DMS53 treated with DMSO at 0.1 percent for 48 hours (cell line): ENCODE data around the gene BCKDK.

Experiments
- DNase-seq: peaks from one replicate; lab custom pipeline; 2025; ENCODE audit not compliant: unreplicated experiment; lab: John Stamatoyannopoulos, UW

Gene BCKDK

DNA sequence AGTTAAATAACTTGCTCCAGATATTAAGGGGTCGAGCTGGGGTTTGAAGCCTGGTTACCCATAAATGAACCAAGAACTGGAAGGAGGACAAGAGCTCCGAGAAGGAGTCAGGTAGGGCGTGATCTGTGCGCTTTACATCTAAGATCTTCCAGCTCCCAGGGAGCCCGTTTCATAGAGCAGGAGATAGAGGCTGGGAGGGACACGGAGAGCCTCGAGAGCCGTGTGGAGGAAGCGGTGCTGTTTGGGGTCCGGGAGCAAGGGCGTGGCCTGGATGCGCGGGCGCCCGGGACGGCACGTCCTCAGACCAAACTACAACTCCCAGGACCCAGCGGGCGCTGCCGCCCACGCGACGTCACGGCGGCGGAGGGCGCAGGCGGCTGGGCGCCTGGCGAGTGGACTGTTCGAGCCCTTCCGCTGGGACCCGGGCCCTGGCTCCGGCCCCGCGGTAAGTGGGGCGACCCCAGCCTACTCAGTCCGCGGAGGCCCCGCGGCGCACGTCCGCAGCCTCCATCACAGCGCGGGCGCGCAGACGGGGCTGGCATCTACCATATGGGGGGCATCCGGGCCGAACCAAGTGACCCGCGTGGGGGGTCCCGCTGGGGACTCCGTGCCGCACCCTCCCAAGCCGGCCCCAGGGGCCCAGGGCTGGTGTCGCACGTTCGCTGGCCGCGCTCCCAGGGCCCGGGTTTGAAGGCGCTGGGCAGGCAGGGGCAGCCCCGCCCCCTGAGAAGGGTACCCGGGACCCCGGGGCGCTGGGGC, at the start of gene BCKDK:
TSS of gene BCKDK (plus strand) at position 352 of the 759 bp plus-strand sequence. CDS start 838 bp downstream, outside the sequence.
- DNase-seq: peak; percentile 11

DNA sequence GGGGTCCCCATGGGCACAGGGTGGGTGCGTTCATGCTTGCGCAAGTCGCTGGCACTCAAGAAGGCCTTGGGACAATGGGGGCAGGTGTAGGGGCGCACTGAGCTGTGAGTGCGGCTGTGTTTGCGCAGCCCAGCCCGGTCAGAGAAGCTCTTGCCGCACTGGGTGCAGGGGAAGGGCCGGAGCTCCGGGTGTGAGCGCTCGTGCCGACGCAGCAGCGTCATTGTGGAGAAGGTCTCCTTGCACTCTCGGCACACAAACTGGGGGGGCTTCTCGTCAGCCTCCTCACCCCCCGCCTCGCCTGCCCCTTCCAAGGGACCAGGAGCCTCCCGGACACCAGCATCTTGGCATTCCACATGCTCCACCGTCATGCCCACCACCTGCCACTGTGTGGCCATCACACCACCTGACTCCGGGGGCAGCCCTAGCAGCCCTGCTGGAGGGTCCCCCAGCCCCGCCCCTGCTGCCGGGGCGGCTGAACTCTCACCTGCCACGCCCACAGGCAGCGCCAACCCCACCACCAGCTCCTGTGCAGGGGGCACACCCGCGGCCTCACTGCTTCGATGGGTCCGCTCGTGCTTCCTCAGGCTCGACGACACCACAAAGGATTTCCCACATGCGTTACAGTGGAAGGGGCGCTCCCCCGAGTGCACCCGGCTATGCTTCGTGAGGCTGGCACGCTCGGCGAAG, 46.9 kb upstream of the BCKDK start:
- DNase-seq: no peak

DNA sequence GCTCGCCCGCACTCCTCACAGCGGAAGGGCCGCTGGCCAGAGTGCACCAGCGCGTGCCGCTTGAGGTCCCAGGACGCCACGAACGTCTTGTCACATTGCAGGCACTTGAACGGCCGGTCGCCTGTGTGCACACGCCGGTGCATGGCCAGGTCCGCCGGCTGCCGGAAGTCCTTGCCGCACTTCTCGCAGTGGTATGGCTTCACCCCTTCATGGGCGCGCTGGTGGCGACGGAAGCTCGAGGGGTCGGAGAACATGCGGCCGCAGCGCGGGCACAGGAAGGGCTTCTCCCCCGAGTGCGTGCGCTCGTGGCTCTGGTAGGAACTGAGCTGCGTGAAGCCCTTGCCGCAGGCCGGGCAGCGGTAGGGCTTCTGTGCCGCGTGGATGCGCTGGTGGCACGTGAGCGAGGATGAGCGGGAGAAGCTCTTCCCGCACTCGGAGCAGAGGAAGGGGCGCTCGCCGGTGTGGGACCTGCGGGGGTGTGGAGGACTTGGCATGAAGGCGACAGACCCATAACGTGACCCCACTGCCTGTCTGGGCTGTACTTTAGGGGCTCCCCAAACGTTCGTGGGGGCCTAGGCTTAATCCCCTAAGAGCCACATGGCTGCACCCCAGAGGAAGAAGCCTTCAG, 46.3 kb upstream of the BCKDK start:
- no peak for DNase-seq

DNA sequence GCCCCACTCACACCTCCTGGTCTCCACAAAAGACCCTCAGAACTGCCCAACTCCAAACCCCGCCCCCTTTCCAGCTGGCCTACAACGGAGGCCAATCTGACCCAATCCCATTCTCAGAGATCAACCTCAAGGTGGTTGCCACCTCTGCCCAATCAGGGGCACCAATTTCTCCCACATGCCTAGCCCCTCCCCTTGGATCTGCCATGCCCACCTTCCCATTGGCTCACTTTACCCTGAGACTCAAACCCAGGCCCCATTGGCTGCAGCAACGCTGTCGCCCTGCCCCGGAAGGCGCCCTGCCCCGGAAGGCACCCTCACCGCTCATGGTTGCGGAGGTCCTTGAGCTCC, 44.7 kb upstream of the BCKDK start:
- no peak for DNase-seq

DNA sequence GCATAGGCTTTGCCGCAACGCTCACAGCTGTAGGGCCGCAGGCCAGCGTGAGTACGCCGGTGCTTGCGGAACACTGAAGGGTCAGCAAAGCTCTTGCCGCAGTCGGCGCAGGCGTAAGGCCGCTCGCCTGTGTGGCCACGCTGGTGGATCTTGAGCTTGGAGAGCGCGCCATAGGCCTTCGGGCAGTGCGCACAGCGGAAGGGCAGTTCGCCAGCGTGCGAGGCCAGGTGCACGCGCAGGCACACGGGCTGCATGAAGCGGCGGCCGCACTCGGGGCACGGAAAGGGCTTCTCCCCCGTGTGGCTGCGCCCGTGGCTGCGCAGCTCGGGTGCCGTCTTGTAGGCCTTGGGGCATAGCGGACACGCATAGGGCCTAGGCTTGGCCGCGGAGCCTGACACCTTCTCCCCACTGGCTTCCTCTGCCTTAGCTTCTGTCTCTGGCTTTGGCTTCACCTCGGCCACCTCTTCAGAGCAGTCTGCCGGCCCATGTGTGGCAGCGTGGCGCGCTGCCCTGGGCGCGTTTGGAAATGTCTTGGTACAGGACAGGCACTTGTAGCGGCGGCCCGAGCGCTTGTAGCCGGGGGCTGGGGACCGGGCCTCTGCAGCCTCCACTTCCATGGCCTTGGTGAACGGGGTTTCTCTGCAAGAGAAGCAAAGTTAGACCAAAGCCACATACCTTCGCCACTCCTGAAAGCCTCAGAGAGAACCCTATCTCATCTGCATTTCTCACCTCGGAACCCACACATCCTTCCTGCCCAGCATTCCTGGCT, 44.2 kb upstream of the BCKDK start:
- no peak for DNase-seq

- no peak for DNase-seq
Observed at GRCh38 chr16:31064882-31065461, 43.2 kb upstream of the BCKDK start.

- DNase-seq: no peak
Observed at GRCh38 chr16:31067342-31067741, 40.8 kb upstream of the BCKDK start.

- no peak for DNase-seq
Observed at GRCh38 chr16:31071861-31072260, 36.3 kb upstream of the BCKDK start.

GRCh38 chr16:31072540-31073141, 35.5 kb upstream of the BCKDK start:
- no peak for DNase-seq

- peak; percentile 45 for DNase-seq
Observed at GRCh38 chr16:31073142-31073969, 34.8 kb upstream of the BCKDK start.

GRCh38 chr16:31073970-31074813, 34.0 kb upstream of the BCKDK start, which contains the start of the genes ZNF646 and ZNF668:
ZNF646 (plus strand) TSS chr16:31074422; CDS start chr16:31076325, 1,903 bp downstream.
ZNF668 (minus strand) TSS chr16:31074240; CDS start chr16:31064459, 9,781 bp downstream.
- DNase-seq: peak; percentile 97

DNA sequence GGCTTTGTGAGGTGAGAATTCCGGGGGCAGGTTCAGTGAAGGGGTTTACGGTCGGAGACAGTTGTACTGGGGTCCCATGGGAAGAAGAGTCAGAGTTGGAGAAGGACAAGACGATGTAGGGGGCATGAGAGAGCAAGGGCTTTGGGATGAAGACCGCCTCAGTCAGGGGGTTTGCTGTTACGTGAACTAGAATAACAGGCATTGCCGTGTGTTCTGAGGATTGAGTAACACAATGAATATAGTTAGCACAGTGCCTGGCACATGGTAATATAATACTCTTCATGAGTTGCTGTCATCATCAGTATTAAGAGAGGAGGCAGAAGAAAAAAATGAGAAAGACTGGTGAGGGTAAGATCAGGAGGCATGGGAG, 33.4 kb upstream of the BCKDK start:
- no peak for DNase-seq

DNA sequence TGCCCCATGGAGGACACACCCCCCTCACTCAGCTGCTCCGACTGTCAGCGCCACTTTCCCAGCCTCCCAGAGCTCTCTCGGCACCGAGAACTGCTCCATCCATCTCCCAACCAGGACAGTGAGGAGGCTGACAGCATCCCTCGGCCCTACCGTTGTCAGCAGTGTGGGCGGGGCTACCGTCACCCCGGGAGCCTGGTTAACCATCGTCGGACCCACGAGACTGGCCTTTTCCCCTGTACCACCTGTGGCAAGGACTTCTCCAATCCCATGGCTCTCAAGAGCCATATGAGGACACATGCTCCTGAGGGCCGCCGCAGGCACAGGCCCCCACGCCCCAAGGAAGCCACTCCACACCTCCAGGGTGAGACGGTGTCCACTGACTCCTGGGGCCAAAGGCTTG, 31.9 kb upstream of the BCKDK start:
- DNase-seq: no peak

GRCh38 chr16:31077024-31077423, 31.2 kb upstream of the BCKDK start:
- DNase-seq: no peak

DNA sequence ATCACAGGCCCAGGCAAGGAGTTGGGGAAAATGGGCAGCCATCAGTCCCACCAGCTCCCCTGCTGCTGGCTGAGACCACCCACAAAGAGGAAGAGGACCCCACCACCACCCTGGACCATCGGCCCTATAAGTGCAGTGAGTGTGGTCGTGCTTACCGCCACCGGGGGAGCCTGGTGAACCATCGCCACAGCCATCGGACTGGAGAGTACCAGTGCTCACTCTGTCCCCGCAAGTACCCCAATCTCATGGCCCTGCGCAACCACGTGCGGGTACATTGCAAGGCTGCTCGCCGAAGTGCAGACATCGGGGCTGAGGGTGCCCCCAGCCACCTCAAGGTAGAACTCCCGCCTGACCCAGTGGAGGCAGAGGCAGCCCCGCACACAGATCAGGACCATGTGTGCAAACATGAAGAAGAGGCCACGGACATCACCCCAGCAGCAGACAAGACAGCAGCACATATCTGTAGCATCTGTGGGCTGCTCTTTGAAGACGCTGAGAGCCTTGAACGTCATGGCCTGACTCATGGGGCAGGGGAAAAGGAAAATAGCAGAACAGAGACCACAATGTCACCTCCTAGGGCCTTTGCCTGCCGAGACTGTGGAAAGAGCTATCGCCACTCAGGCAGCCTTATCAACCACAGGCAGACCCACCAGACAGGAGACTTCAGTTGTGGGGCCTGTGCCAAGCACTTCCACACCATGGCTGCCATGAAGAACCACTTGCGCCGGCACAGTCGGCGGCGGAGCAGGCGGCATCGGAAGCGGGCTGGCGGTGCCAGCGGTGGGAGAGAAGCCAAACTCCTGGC, 30.4 kb upstream of the BCKDK start:
- DNase-seq: no peak

DNA sequence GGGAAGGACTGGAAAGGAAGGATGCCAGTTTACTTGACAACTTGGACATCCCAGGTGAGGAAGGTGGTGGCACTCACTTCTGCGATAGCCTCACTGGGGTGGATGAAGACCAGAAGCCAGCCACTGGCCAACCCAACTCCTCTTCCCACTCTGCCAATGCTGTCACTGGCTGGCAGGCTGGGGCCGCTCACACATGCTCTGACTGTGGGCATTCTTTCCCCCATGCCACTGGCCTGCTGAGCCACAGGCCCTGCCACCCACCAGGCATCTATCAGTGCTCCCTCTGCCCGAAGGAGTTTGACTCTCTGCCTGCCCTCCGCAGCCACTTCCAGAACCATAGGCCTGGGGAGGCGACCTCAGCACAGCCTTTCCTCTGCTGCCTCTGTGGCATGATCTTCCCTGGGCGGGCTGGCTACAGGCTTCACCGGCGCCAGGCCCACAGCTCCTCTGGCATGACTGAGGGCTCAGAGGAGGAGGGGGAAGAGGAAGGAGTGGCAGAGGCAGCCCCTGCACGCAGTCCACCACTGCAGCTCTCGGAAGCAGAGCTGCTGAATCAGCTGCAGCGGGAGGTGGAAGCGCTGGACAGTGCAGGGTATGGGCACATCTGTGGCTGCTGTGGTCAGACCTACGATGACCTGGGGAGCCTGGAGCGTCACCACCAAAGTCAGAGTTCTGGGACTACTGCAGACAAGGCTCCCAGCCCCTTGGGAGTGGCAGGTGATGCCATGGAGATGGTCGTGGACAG, 29.4 kb upstream of the BCKDK start:
- DNase-seq: no peak

GRCh38 chr16:31079342-31079944, 28.7 kb upstream of the BCKDK start:
- no peak for DNase-seq
